CD4-positive, alpha-beta T cell treated with Interleukin-1 beta for 1 hour (primary cell): ENCODE measurements around the gene EXOSC7.

Source experiments
- DNase-seq, 2 donors: peaks; one replicate each; pipeline ENCODE4 v3.0.0-alpha.2; 2020 to 2022

Gene EXOSC7

GRCh38 chr3:44993471-44994205 lies 17.6 kb downstream of the EXOSC7 start:
- no peak for DNase-seq

GRCh38 chr3:44995142-44995770 lies 19.2 kb downstream of the EXOSC7 start:
- DNase-seq = no peak

GRCh38 chr3:44996556-44996969 lies 20.5 kb downstream of the EXOSC7 start:
- no peak for DNase-seq

GRCh38 chr3:44999782-45000181 lies 23.7 kb downstream of the EXOSC7 start:
- DNase-seq = no peak

- no peak for DNase-seq
These were observed 24.8 kb downstream of the EXOSC7 start for GRCh38 chr3:45000823-45001222.

GRCh38 chr3:45001738-45002137 lies 25.7 kb downstream of the EXOSC7 start:
- DNase-seq = no peak

GRCh38 chr3:45002139-45002660 lies 26.2 kb downstream of the EXOSC7 start:
- DNase-seq = no peak

- no peak for DNase-seq
These were observed 26.7 kb downstream of the EXOSC7 start for GRCh38 chr3:45002720-45003119.

- no peak for DNase-seq
These were observed 27.4 kb downstream of the EXOSC7 start for GRCh38 chr3:45003406-45003805.

GRCh38 chr3:45003859-45004258 lies 27.8 kb downstream of the EXOSC7 start:
- no peak for DNase-seq

GRCh38 chr3:45007091-45007490 lies 31.0 kb downstream of the EXOSC7 start:
- no peak for DNase-seq

- DNase-seq = no peak
These were observed 32.1 kb downstream of the EXOSC7 start for GRCh38 chr3:45008117-45008516.

- no peak for DNase-seq
These were observed 33.8 kb downstream of the EXOSC7 start for GRCh38 chr3:45009868-45010267.

- no peak for DNase-seq
These were observed 34.8 kb downstream of the EXOSC7 start for GRCh38 chr3:45010811-45011333.

- no peak for DNase-seq
These were observed 35.9 kb downstream of the EXOSC7 start for GRCh38 chr3:45011756-45012508.

GRCh38 chr3:45012577-45012976 lies 36.5 kb downstream of the EXOSC7 start:
- DNase-seq = no peak

GRCh38 chr3:45016916-45017315 lies 40.9 kb downstream of the EXOSC7 start:
- DNase-seq = no peak

GRCh38 chr3:45017821-45018220 lies 41.8 kb downstream of the EXOSC7 start:
- no peak for DNase-seq

GRCh38 chr3:45020534-45020933 lies 44.5 kb downstream of the EXOSC7 start:
- peak in 1 of 2 donors; percentile 17 for DNase-seq

- no peak for DNase-seq
These were observed 45.7 kb downstream of the EXOSC7 start for GRCh38 chr3:45021524-45022297.

- no peak for DNase-seq
These were observed 47.6 kb downstream of the EXOSC7 start for GRCh38 chr3:45023675-45024074.

GRCh38 chr3:45024542-45025255 lies 48.7 kb downstream of the EXOSC7 start:
- DNase-seq = no peak
